Measurements from ENCODE around the gene TCF19. TPM values are rescaled to one million over a fixed set of nuclear protein-coding genes. Genes with fewer than 3 reads are reported as not detected.
"Not testable (repeated sequence)": the region's sequence is repeated elsewhere in the genome, so short reads cannot be mapped to it uniquely, and the experiment has no call there.

TCF19 gene
- total RNA-seq, 1 experiment from 2014 or later: 26.0 TPM

DNA sequence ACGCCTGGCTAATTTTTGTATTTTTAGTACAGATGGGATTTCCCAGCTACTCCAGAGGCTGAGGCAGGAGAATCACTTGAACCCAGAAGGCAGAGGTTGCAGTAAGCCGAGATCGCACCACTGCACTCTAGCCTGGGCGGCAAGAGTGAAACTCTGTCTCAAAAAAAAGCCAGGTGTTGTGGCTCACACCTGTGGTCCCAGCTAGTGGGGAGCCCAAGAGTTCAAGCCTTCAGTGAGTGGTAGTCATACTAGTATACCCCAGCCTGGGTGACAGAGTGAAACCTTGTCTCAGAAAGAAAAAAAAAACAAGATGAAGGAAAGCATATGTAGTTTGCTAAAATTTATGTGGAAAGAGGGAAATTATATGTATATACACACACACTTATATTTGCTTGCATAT, 32.1 kb downstream of the TCF19 start:
- ChIA-PET CTCF (no interaction called here), POLR2A (ENCODE audit: unreplicated experiment) (no interaction called here)
- no peaks in the 10 kb centered on the region for H3K9me3 ChIP-seq (ENCODE audit: insufficient read depth, low read depth)
- BruUV-seq (replicated peaks): no TSS peak
- H4K20me1 ChIP-seq (ENCODE audit: insufficient read depth): no peaks in the 10 kb centered on the region
- H3K36me3 ChIP-seq (ENCODE audit: low read depth): no peaks in the 10 kb centered on the region
- intact Hi-C loops (cut with micrococcal nuclease; ENCODE audit: unreplicated experiment): loop anchor here (5.0 kb wide), 2 partner anchors 363 to 708 kb away; no protein-coding TSS in a partner anchor
- peaks cover 7% of the 10 kb centered on the region; the same call in 1 of the 2 replicates for H3K4me1 ChIP-seq (replicated peaks; ENCODE audit: insufficient read depth)
- H3K4me2 ChIP-seq: no peak overlapping the region
- no peaks in the 10 kb centered on the region for H3K9me2 ChIP-seq (ENCODE audit: insufficient read depth)
- TF ChIP-seq EZH2 (IDR thresholded peaks at IDR 0.05; ENCODE audit: low read depth) (no peak), CTCF (conservative IDR thresholded peaks at IDR 0.05) (no peak)
- H3K27ac ChIP-seq: no peak overlapping the region
- DNase-seq: no peak
- H3K79me2 ChIP-seq (ENCODE audit: low read depth): no peaks in the 10 kb centered on the region
- H3K4me3 ChIP-seq: no peak overlapping the region
- no peaks in the 10 kb centered on the region for H3K27me3 ChIP-seq (ENCODE audit: insufficient read depth, low read depth)
- H2AFZ ChIP-seq: no peak overlapping the region
- peaks cover 16% of the 10 kb centered on the region; the same call in 1 of the 2 replicates for H3F3A ChIP-seq (ENCODE audit: insufficient read depth, low read depth)

DNA sequence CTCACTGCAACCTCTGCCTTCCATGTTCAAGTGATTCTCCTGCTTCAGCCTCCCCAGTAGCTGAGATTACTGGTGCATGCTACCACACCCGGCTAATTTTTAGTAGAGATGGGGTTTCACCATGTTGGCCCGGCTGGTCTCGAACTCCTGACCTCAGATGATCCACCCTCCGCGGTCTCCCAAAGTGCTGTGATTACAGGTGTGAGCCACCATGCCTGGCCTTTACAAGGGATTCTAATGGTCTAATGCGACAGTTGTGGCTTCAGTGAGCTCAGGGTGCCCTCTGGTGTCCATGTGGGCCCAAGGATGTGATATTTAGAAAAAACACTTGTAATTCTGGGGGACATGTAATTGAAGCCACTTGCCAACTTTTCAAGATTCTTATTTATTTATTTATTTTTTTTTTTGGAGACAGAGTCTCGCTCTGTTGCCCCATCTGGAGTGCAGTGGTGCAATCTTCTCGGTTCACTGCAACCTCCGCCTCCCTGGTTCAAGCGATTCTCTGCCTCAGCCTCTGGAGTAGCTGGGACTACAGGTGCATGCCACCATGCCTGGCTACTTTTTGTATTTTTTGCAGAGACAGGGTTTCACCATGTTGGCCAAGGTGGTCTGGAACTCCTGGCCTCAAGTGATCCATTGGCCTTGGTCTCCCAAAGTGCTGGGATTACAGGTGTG, 34.2 kb downstream of the TCF19 start:
- POLR2A ChIA-PET (ENCODE audit: unreplicated experiment): interaction anchor here (0.6 kb wide), 1 partner anchor 446 kb away, joined by 10 read pairs; no protein-coding TSS in a partner anchor
- intact Hi-C loops (cut with micrococcal nuclease; ENCODE audit: unreplicated experiment): loop anchor here (1.0 to 5.0 kb wide), 6 partner anchors 34 to 710 kb away; partner anchors contain the start of gene TCF19
- H3K27ac ChIP-seq; H3K4me3 ChIP-seq; H3K9me3 ChIP-seq (ENCODE audit: insufficient read depth, low read depth); H2AFZ ChIP-seq; H3K9me2 ChIP-seq (ENCODE audit: insufficient read depth); H3K36me3 ChIP-seq (ENCODE audit: low read depth); H3K4me1 ChIP-seq (replicated peaks; ENCODE audit: insufficient read depth); H3K27me3 ChIP-seq (ENCODE audit: insufficient read depth, low read depth); BruUV-seq (replicated peaks); H3K79me2 ChIP-seq (ENCODE audit: low read depth); H4K20me1 ChIP-seq (ENCODE audit: insufficient read depth); H3K4me2 ChIP-seq: not testable (repeated sequence)
- CTCF ChIA-PET: interaction anchor here (0.5 to 1.2 kb wide), 14 partner anchors 23 to 440 kb away, joined by 3 to 10 read pairs (median 4); partner anchors contain the start of genes CCHCR1, PSORS1C2 and VARS2
- peak; percentile 69 to 76 for DNase-seq
- TF ChIP-seq CTCF (conservative IDR thresholded peaks at IDR 0.05): peak; percentile 74
- peaks cover 16% of the 10 kb centered on the region; the same call in 1 of the 2 replicates for H3F3A ChIP-seq (ENCODE audit: insufficient read depth, low read depth)

DNA sequence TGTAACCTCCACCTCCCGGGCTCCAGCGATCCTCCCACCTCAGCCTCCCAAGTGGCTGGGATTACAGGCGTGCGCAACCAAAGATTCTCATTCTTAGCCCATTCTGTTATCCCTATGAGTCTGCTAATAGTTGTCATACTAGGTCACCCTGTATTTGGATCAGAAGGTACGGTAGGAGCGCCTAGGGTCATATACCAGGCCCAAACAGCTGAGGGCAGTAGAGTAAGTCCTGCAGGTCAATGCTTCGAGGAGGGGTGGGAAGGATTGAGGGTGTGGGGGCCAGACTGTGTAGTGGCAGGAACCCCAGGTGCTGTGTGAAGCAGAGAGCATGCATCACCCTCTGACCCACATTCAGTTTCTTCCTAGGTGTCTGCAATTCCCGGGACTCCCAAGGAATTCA, 34.8 kb downstream of the TCF19 start:
- no peak for TF ChIP-seq EZH2 (IDR thresholded peaks at IDR 0.05; ENCODE audit: low read depth)
- TF ChIP-seq CTCF (conservative IDR thresholded peaks at IDR 0.05): no peak
- Histone ChIP-seq H3F3A (ENCODE audit: insufficient read depth, low read depth) (peaks cover 16% of the 10 kb centered on the region; the same call in 1 of the 2 replicates), H3K27me3 (ENCODE audit: insufficient read depth, low read depth) (no peaks in the 10 kb centered on the region), H3K79me2 (ENCODE audit: low read depth) (no peaks in the 10 kb centered on the region), H3K9me3 (ENCODE audit: insufficient read depth, low read depth) (no peaks in the 10 kb centered on the region), H4K20me1 (ENCODE audit: insufficient read depth) (no peaks in the 10 kb centered on the region), H3K27ac (no peak overlapping the region), H3K4me1 (replicated peaks; ENCODE audit: insufficient read depth) (no peaks in the 10 kb centered on the region), H3K36me3 (ENCODE audit: low read depth) (no peaks in the 10 kb centered on the region), H3K4me2 (no peak overlapping the region), H2AFZ (no peak overlapping the region), H3K4me3 (no peak overlapping the region), H3K9me2 (ENCODE audit: insufficient read depth) (no peaks in the 10 kb centered on the region)
- intact Hi-C loops (cut with micrococcal nuclease; ENCODE audit: unreplicated experiment): loop anchor here (2.0 to 5.0 kb wide), 4 partner anchors 34 to 711 kb away; partner anchors contain the start of gene TCF19
- CTCF ChIA-PET: interaction anchor here (0.5 to 0.8 kb wide), 4 partner anchors 24 to 390 kb away, joined by 3 to 5 read pairs (median 4); no protein-coding TSS in a partner anchor
- no peak for DNase-seq
- POLR2A ChIA-PET (ENCODE audit: unreplicated experiment): no interaction called here
- no TSS peak for BruUV-seq (replicated peaks)

Measured in PC-9 (cell line).